HCT116 (cell line): ENCODE results near the gene FBXL3. TPM values are rescaled to one million over a fixed set of nuclear protein-coding genes. Genes with fewer than 3 reads are reported as not detected.

Experiments
- total RNA-seq: library from RNA; stranded (reverse); gene quantifications from one replicate; pipeline ENCODE4 v1.2.1, GENCODE V29; 2021; ENCODE audit not compliant: unreplicated experiment

Gene FBXL3
- total RNA-seq, 1 experiment from 2014 or later, result 24.0 TPM

Other genes with a start within 250 kb of the FBXL3 start
- gene KCTD12, start 140.8 kb downstream of the FBXL3 start, total RNA-seq, result 1.9 TPM
- not detected for gene ACOD1, start 78.6 kb downstream of the FBXL3 start, total RNA-seq
- 21.4 TPM for gene CLN5, start 35.1 kb downstream of the FBXL3 start, total RNA-seq